ENCODE measurements around the gene PPY.
"Not testable (repeated sequence)": the region's sequence is repeated elsewhere in the genome, so short reads cannot be mapped to it uniquely, and the experiment has no call there.

DNA sequence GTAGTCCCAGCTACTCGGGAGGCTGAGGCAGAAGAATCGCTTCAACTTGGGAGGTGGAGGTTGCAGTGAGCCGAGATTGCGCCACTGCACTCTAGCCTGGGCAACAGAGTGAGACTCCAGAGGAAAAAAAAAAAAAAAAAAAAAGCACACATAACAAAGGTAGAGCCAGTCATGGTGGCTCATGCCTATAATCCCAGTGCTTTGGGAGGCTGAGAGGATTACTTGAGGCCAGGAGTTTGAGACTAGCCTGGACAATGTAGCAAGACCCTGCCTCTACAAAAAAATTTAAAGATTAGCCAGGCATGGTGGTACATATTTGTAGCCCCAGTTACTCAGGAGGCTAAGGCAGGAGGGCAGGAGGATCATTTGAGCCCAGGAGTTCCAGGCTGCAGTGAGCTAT is 47.8 kb downstream of the PPY start:
- TF ChIP-seq, protein P1, sequence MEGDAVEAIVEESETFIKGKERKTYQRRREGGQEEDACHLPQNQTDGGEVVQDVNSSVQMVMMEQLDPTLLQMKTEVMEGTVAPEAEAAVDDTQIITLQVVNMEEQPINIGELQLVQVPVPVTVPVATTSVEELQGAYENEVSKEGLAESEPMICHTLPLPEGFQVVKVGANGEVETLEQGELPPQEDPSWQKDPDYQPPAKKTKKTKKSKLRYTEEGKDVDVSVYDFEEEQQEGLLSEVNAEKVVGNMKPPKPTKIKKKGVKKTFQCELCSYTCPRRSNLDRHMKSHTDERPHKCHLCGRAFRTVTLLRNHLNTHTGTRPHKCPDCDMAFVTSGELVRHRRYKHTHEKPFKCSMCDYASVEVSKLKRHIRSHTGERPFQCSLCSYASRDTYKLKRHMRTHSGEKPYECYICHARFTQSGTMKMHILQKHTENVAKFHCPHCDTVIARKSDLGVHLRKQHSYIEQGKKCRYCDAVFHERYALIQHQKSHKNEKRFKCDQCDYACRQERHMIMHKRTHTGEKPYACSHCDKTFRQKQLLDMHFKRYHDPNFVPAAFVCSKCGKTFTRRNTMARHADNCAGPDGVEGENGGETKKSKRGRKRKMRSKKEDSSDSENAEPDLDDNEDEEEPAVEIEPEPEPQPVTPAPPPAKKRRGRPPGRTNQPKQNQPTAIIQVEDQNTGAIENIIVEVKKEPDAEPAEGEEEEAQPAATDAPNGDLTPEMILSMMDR (IDR thresholded peaks at IDR 0.05), result not testable (repeated sequence)
- not testable (repeated sequence) for TF ChIP-seq POLR2A (IDR thresholded peaks at IDR 0.05)

All from ovary (tissue), 3 donors.